ENCODE data around the gene NDC80.

NDC80 gene

DNA sequence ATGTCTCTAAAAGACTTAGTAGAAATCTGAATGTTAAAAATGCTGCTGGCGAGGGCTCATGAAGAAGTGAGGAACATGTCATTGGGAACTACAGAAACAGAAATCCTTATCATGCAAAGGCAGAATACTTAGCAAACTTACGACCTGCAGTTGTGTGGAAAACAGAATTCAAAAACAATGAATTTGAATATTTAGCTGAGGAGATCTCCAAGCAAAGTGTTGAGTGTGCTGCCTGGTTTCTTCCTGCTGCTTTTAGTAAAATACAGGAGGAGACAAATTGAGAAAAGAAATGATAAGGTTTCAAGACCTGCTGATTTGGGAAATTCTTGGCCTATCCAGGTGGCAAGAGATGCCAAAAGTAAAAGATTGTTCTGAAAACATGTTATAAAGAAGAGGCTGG is 38.6 kb upstream of the NDC80 start:
- TF ChIP-seq, protein P1, sequence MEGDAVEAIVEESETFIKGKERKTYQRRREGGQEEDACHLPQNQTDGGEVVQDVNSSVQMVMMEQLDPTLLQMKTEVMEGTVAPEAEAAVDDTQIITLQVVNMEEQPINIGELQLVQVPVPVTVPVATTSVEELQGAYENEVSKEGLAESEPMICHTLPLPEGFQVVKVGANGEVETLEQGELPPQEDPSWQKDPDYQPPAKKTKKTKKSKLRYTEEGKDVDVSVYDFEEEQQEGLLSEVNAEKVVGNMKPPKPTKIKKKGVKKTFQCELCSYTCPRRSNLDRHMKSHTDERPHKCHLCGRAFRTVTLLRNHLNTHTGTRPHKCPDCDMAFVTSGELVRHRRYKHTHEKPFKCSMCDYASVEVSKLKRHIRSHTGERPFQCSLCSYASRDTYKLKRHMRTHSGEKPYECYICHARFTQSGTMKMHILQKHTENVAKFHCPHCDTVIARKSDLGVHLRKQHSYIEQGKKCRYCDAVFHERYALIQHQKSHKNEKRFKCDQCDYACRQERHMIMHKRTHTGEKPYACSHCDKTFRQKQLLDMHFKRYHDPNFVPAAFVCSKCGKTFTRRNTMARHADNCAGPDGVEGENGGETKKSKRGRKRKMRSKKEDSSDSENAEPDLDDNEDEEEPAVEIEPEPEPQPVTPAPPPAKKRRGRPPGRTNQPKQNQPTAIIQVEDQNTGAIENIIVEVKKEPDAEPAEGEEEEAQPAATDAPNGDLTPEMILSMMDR (IDR thresholded peaks at IDR 0.05; ENCODE audit: borderline replicate concordance, control extremely low read depth, extremely low read depth, insufficient read depth, missing control alignments), result no peak
- in situ Hi-C loops (cut with MboI; ENCODE audit: low sequenced_read_pairs, unreplicated experiment), result loop anchor here (25.0 kb wide), 3 partner anchors 195 to 945 kb away; no protein-coding TSS in a partner anchor
- DNase-seq (ENCODE audit: low spot score), result no peak

DNA sequence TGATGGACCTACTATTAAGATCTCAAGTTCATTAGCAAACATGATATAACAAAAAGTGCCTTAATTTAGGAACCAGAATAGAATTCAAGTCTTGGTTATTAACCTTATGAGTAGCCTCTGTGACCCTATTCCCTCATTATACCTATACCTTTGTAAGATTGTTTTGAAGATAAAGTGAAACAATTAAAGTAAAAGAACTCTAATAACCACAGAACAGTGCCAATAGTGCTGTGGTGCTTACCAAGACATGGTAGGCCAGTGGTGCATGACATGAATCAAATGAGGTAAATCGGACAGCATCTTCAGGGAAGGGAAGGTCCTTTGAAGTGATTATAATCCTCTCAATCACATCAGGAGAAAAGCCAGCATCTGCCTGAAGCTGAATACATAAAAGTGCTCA is 36.5 kb upstream of the NDC80 start:
- no peak for DNase-seq (ENCODE audit: low spot score)
- TF ChIP-seq, protein P1 (IDR thresholded peaks at IDR 0.05; ENCODE audit: borderline replicate concordance, control extremely low read depth, extremely low read depth, insufficient read depth, missing control alignments), result no peak
- in situ Hi-C loops (cut with MboI; ENCODE audit: low sequenced_read_pairs, unreplicated experiment), result loop anchor here (25.0 kb wide), 3 partner anchors 198 to 948 kb away; no protein-coding TSS in a partner anchor

DNA sequence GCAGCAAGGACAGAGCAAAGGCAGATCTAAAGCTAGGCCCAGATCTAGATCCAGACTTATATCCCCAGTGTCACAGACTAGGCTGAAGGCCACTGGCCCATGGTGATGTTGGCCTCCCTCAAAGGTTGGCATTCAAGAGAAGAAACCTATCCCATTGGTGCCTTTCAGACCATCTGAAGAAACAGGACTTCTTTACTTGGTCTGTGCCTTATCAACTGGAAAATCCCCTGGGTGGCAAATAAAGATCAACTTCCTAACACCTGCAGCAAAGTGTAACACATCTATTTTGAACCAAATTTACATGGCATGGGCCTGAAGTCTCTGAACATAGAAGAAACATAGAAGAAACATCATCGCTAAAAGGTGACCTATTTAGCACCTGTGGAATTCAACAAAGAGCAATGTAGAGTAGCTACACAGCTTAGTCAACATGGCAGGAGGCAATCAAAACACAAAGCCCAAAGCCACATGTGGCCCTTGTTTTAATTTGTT is 35.9 kb upstream of the NDC80 start:
- DNase-seq (ENCODE audit: low spot score), result no peak
- in situ Hi-C loops (cut with MboI; ENCODE audit: low sequenced_read_pairs, unreplicated experiment), result loop anchor here (25.0 kb wide), 3 partner anchors 198 to 948 kb away; no protein-coding TSS in a partner anchor
- TF ChIP-seq, protein P1 (IDR thresholded peaks at IDR 0.05; ENCODE audit: borderline replicate concordance, control extremely low read depth, extremely low read depth, insufficient read depth, missing control alignments), result no peak

DNA sequence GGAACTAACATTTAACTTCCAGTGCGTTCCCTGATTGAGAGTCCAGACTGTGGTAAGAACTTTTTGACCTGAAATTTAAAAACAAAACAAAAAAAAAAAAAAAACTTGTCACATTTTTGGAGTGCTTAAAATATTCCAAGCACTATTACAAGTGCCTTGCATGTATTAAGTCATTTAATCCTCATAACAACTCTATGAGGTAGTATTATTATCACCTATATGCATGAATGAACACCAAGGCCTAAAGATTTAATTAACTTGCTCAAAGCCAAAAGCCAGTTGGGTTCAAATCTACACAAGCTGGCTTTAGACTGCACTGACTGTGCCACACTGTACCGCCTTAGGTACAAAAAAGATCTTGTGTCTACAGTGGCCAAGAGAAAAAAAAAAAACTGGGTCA is 35.3 kb upstream of the NDC80 start:
- DNase-seq (ENCODE audit: low spot score), result no peak
- TF ChIP-seq, protein P1 (IDR thresholded peaks at IDR 0.05; ENCODE audit: borderline replicate concordance, control extremely low read depth, extremely low read depth, insufficient read depth, missing control alignments), result no peak
- in situ Hi-C loops (cut with MboI; ENCODE audit: low sequenced_read_pairs, unreplicated experiment), result loop anchor here (25.0 kb wide), 3 partner anchors 199 to 949 kb away; no protein-coding TSS in a partner anchor

DNA sequence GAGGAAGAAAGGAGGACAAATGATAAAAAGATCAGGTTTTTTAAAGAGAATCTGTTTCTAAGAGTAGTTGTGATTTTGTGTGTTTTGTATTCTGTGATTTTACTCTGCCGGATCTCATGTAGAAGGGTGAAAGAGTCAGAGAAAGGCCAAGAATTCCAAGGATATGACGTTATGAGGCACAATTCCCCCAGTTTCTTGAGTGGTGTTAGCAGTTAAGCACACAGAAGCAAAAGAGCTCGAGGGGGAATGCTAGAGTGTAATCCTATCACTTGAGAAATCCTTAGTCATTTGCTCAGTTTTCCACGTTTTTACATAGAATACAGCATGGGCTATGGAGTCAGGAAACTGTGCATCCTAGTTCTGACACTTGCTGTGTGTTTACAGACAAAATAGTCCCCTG is 34.9 kb upstream of the NDC80 start:
- in situ Hi-C loops (cut with MboI; ENCODE audit: low sequenced_read_pairs, unreplicated experiment), result loop anchor here (25.0 kb wide), 3 partner anchors 199 to 949 kb away; no protein-coding TSS in a partner anchor
- no peak for DNase-seq (ENCODE audit: low spot score)
- TF ChIP-seq, protein P1 (IDR thresholded peaks at IDR 0.05; ENCODE audit: borderline replicate concordance, control extremely low read depth, extremely low read depth, insufficient read depth, missing control alignments), result no peak

DNA sequence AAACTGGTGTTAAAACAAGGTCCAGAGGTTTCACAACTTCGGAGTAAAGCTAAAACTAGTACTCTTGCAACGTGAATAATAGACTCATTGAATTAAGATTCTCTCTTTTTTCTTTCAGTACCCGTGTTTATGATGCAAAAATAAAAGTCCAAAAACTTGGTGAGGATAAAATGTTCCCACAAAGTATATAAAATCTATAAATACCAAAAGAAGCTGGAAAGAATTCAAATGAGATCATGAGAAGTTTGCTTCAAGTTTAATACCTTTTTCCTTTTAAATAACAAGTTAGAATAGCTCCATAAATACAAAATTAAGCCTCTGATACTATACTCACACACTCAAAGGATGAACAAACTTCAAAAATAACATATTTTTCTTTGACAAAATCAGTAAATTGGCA is 34.1 kb upstream of the NDC80 start:
- DNase-seq (ENCODE audit: low spot score), result no peak
- TF ChIP-seq, protein P1 (IDR thresholded peaks at IDR 0.05; ENCODE audit: borderline replicate concordance, control extremely low read depth, extremely low read depth, insufficient read depth, missing control alignments), result no peak
- in situ Hi-C loops (cut with MboI; ENCODE audit: low sequenced_read_pairs, unreplicated experiment), result loop anchor here (25.0 kb wide), 3 partner anchors 200 to 950 kb away; no protein-coding TSS in a partner anchor

All from GM13976 (cell line).